Measurements from ENCODE around the gene RRP36. TPM values are rescaled to one million over a fixed set of nuclear protein-coding genes. Genes with fewer than 3 reads are reported as not detected.

RRP36 gene
- total and polyA plus RNA-seq, 2 donors from 2014 or later: 49.2 to 55.2 TPM

DNA sequence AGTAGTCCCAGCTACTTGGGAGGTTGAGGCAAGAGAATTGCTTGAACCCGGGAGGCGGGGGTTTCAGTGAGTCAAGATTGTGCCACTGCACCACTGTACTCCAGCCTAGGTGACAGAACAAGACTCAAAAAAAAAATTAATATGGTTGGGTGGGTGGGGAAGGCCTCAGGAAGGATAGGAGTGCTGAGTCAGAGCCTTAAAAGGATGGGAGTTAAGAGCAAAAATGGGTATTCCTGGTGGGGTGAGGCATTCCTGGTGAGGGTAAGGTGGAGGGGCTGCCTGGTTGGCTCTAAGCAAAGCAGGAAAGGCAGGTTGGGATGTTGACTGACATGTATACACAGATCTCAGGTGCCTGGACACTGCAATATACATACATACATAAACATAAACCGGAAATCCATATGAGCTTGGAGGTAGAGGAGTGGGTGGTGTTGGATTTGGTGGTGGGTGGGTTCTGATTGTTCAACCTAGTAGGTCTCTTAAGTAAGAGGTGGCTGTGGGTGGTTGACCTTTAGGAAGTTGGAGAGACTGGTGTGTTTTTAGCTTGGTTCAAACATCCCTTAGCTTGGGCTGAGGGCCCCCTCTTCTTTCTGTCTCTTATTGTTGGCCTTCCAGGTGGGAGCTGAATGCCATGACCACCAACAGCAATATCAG lies 1.2 kb upstream of the RRP36 start:
- H3K27me3 ChIP-seq (ENCODE audit: control insufficient read depth, insufficient read depth, low read length): no peaks in the 10 kb centered on the region
- no peak overlapping the region for H3K9ac ChIP-seq (ENCODE audit: low read length in 3 of 3)
- peaks cover 0 to 17% (median 16%) of the 10 kb centered on the region in 3 donors for H3K4me1 ChIP-seq (ENCODE audit: control insufficient read depth in 2 of 3, insufficient read depth in 2 of 3, low read depth in 1 of 3, low read length in 3 of 3)
- TF ChIP-seq, protein P1, sequence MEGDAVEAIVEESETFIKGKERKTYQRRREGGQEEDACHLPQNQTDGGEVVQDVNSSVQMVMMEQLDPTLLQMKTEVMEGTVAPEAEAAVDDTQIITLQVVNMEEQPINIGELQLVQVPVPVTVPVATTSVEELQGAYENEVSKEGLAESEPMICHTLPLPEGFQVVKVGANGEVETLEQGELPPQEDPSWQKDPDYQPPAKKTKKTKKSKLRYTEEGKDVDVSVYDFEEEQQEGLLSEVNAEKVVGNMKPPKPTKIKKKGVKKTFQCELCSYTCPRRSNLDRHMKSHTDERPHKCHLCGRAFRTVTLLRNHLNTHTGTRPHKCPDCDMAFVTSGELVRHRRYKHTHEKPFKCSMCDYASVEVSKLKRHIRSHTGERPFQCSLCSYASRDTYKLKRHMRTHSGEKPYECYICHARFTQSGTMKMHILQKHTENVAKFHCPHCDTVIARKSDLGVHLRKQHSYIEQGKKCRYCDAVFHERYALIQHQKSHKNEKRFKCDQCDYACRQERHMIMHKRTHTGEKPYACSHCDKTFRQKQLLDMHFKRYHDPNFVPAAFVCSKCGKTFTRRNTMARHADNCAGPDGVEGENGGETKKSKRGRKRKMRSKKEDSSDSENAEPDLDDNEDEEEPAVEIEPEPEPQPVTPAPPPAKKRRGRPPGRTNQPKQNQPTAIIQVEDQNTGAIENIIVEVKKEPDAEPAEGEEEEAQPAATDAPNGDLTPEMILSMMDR (IDR thresholded peaks at IDR 0.05; ENCODE audit: borderline replicate concordance, extremely low read depth, insufficient read depth): no peak
- peaks cover 9 to 23% (median 17%) of the 10 kb centered on the region in 3 donors for H3K36me3 ChIP-seq (ENCODE audit: control insufficient read depth in 2 of 3, insufficient read depth in 3 of 3, low read length in 3 of 3)
- peak overlapping the region in 1 of 3 donors; percentile 97 for H3K4me3 ChIP-seq (ENCODE audit: low read length in 3 of 3)
- no peak overlapping the region for H3K27ac ChIP-seq (ENCODE audit: low read depth in 2 of 2, low read length in 2 of 2)
- no peaks in the 10 kb centered on the region for H3K9me3 ChIP-seq (ENCODE audit: control insufficient read depth in 2 of 3, insufficient read depth in 1 of 3, low read length in 3 of 3)
- intact Hi-C loops (cut with DNase I): no loop called here
- no peak for FAIRE-seq
- DNase-seq: no peak

DNA sequence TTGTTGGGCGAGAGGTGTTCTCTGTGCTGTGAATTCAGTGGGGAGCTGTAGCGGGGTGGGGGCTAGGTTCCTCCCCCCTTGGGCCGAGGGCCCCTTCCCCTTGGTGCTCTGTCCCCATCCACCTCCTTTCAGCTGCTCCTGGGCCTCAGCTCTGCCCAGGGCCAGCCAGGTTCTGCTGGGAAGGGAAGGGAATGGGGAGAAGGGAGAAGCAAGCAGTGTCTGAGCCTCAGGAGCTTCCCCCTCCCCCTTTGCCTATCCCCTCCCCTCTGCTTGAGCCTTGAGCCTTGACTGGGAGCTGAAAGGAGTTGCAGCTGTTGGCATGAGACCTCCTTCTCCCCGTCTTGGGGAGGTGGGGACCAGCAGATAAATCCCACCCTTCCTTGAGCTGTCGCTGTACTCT lies 576 bp upstream of the RRP36 start:
- Histone ChIP-seq H3K27me3 (ENCODE audit: control insufficient read depth, insufficient read depth, low read length) (no peaks in the 10 kb centered on the region), H3K27ac (ENCODE audit: low read depth in 2 of 2, low read length in 2 of 2) (peak overlapping the region; percentile 73 to 79), H3K9ac (ENCODE audit: low read length in 3 of 3) (peak overlapping the region in 1 of 3 donors; percentile 68), H3K4me1 (ENCODE audit: control insufficient read depth in 2 of 3, insufficient read depth in 2 of 3, low read depth in 1 of 3, low read length in 3 of 3) (peaks cover 0 to 15% (median 14%) of the 10 kb centered on the region in 3 donors), H3K9me3 (ENCODE audit: control insufficient read depth in 2 of 3, insufficient read depth in 1 of 3, low read length in 3 of 3) (no peaks in the 10 kb centered on the region), H3K36me3 (ENCODE audit: control insufficient read depth in 2 of 3, insufficient read depth in 3 of 3, low read length in 3 of 3) (peaks cover 9 to 27% (median 19%) of the 10 kb centered on the region in 3 donors), H3K4me3 (ENCODE audit: low read length in 3 of 3) (peak overlapping the region; percentile 59 to 97 (median 66))
- no peak for FAIRE-seq
- TF ChIP-seq, protein P1 (IDR thresholded peaks at IDR 0.05; ENCODE audit: borderline replicate concordance, extremely low read depth, insufficient read depth): no peak
- intact Hi-C loops (cut with DNase I): no loop called here
- peak in 4 of 5 donors; percentile 29 to 82 (median 50) for DNase-seq

DNA sequence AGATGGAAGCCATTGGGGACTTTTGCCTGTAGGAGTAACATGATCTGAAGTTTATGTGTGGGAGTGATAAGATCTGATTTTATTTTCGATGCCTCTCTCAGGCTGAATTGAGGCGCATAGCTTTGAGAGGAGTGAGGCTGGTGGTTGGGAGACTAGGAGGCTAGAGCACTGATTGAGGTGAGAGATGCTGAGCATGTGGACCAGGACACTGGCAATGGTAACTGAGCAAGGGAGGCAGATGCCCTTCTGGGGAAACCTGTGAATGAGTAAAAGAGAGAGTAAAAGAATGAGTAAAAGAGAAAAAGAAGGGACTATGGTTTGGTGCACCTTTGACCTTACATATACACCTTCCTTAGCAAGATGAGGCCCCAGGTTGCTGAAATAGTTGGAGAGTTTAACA lies 3.0 kb downstream of the RRP36 start:
- TF ChIP-seq, protein P1 (IDR thresholded peaks at IDR 0.05; ENCODE audit: borderline replicate concordance, extremely low read depth, insufficient read depth): no peak
- Histone ChIP-seq H3K27ac (ENCODE audit: low read depth in 2 of 2, low read length in 2 of 2) (no peak overlapping the region), H3K9ac (ENCODE audit: low read length in 3 of 3) (no peak overlapping the region), H3K4me3 (ENCODE audit: low read length in 3 of 3) (no peak overlapping the region), H3K9me3 (ENCODE audit: control insufficient read depth in 2 of 3, insufficient read depth in 1 of 3, low read length in 3 of 3) (no peaks in the 10 kb centered on the region), H3K4me1 (ENCODE audit: control insufficient read depth in 2 of 3, insufficient read depth in 2 of 3, low read depth in 1 of 3, low read length in 3 of 3) (peaks cover 0 to 6% (median 4%) of the 10 kb centered on the region in 3 donors), H3K36me3 (ENCODE audit: control insufficient read depth in 2 of 3, insufficient read depth in 3 of 3, low read length in 3 of 3) (peaks cover 7 to 35% (median 26%) of the 10 kb centered on the region in 3 donors), H3K27me3 (ENCODE audit: control insufficient read depth, insufficient read depth, low read length) (no peaks in the 10 kb centered on the region)
- DNase-seq: no peak
- no peak for FAIRE-seq
- intact Hi-C loops (cut with DNase I): no loop called here

All from kidney (tissue), 14 donors.